ENCODE results near the gene TOR1B.
"Not testable (repeated sequence)": the region's sequence is repeated elsewhere in the genome, so short reads cannot be mapped to it uniquely, and the experiment has no call there.

Gene TOR1B

GRCh38 chr9:129757045-129757444 is 45.9 kb upstream of the TOR1B start:
- no peaks in the 10 kb centered on the region for H3F3A ChIP-seq (ENCODE audit: insufficient read depth)
- H2AFZ ChIP-seq (ENCODE audit: low read depth, low read length, severe bottlenecking), result no peak overlapping the region
- H3K9me2 ChIP-seq (replicated peaks; ENCODE audit: insufficient read depth, low read length), result no peaks in the 10 kb centered on the region
- no peaks in the 10 kb centered on the region for H3K27me3 ChIP-seq (ENCODE audit: low read length)
- no peaks in the 10 kb centered on the region for H3K9me3 ChIP-seq (ENCODE audit: insufficient read depth, low read length)
- H3K4me2 ChIP-seq (ENCODE audit: low read depth, low read length, poor library complexity, severe bottlenecking), result no peak overlapping the region
- H3K27ac ChIP-seq (ENCODE audit: low read depth, low read length), result no peak overlapping the region
- TF ChIP-seq EZH2phosphoT487 (conservative IDR thresholded peaks at IDR 0.05; ENCODE audit: low read length), result no peak
- no peak for TF ChIP-seq CTCF (IDR thresholded peaks at IDR 0.05; ENCODE audit: insufficient read depth, low read length, poor library complexity, severe bottlenecking)
- no peaks in the 10 kb centered on the region for H4K20me1 ChIP-seq (ENCODE audit: low read depth, low read length)
- H3K36me3 ChIP-seq (ENCODE audit: low read length), result no peaks in the 10 kb centered on the region
- H3K9ac ChIP-seq (ENCODE audit: low read length), result no peak overlapping the region
- H3K79me2 ChIP-seq (ENCODE audit: insufficient read depth, low read length), result no peaks in the 10 kb centered on the region
- no peak overlapping the region for H3K4me3 ChIP-seq (ENCODE audit: insufficient read depth, low read length, poor library complexity, severe bottlenecking)

GRCh38 chr9:129759319-129759718 is 43.7 kb upstream of the TOR1B start:
- no peak for TF ChIP-seq EZH2phosphoT487 (conservative IDR thresholded peaks at IDR 0.05; ENCODE audit: low read length)
- TF ChIP-seq CTCF (IDR thresholded peaks at IDR 0.05; ENCODE audit: insufficient read depth, low read length, poor library complexity, severe bottlenecking), result no peak
- Histone ChIP-seq H3K27me3 (ENCODE audit: low read length) (no peaks in the 10 kb centered on the region), H4K20me1 (ENCODE audit: low read depth, low read length) (no peaks in the 10 kb centered on the region), H3K4me2 (ENCODE audit: low read depth, low read length, poor library complexity, severe bottlenecking) (no peak overlapping the region), H3K9me3 (ENCODE audit: insufficient read depth, low read length) (no peaks in the 10 kb centered on the region), H3K9ac (ENCODE audit: low read length) (no peak overlapping the region), H3K36me3 (ENCODE audit: low read length) (no peaks in the 10 kb centered on the region), H3F3A (ENCODE audit: insufficient read depth) (no peaks in the 10 kb centered on the region), H2AFZ (ENCODE audit: low read depth, low read length, severe bottlenecking) (no peak overlapping the region), H3K79me2 (ENCODE audit: insufficient read depth, low read length) (no peaks in the 10 kb centered on the region), H3K9me2 (replicated peaks; ENCODE audit: insufficient read depth, low read length) (no peaks in the 10 kb centered on the region), H3K27ac (ENCODE audit: low read depth, low read length) (no peak overlapping the region), H3K4me3 (ENCODE audit: insufficient read depth, low read length, poor library complexity, severe bottlenecking) (no peak overlapping the region)

- no peaks in the 10 kb centered on the region for H3K36me3 ChIP-seq (ENCODE audit: low read length)
- H3K4me3 ChIP-seq (ENCODE audit: insufficient read depth, low read length, poor library complexity, severe bottlenecking), result no peak overlapping the region
- TF ChIP-seq CTCF (IDR thresholded peaks at IDR 0.05; ENCODE audit: insufficient read depth, low read length, poor library complexity, severe bottlenecking), result no peak
- no peak for TF ChIP-seq EZH2phosphoT487 (conservative IDR thresholded peaks at IDR 0.05; ENCODE audit: low read length)
- H3K9me3 ChIP-seq (ENCODE audit: insufficient read depth, low read length), result no peaks in the 10 kb centered on the region
- no peak overlapping the region for H3K4me2 ChIP-seq (ENCODE audit: low read depth, low read length, poor library complexity, severe bottlenecking)
- no peak overlapping the region for H3K27ac ChIP-seq (ENCODE audit: low read depth, low read length)
- no peak overlapping the region for H2AFZ ChIP-seq (ENCODE audit: low read depth, low read length, severe bottlenecking)
- no peaks in the 10 kb centered on the region for H3K79me2 ChIP-seq (ENCODE audit: insufficient read depth, low read length)
- no peaks in the 10 kb centered on the region for H3F3A ChIP-seq (ENCODE audit: insufficient read depth)
- H3K27me3 ChIP-seq (ENCODE audit: low read length), result no peaks in the 10 kb centered on the region
- H3K9me2 ChIP-seq (replicated peaks; ENCODE audit: insufficient read depth, low read length), result no peaks in the 10 kb centered on the region
- no peak overlapping the region for H3K9ac ChIP-seq (ENCODE audit: low read length)
- H4K20me1 ChIP-seq (ENCODE audit: low read depth, low read length), result no peaks in the 10 kb centered on the region
Observed at GRCh38 chr9:129759804-129760502, 43.0 kb upstream of the TOR1B start.

- H3K36me3 ChIP-seq (ENCODE audit: low read length); H3K9ac ChIP-seq (ENCODE audit: low read length); H3K4me2 ChIP-seq (ENCODE audit: low read depth, low read length, poor library complexity, severe bottlenecking); H3K4me3 ChIP-seq (ENCODE audit: insufficient read depth, low read length, poor library complexity, severe bottlenecking); H3K9me3 ChIP-seq (ENCODE audit: insufficient read depth, low read length); H3K9me2 ChIP-seq (replicated peaks; ENCODE audit: insufficient read depth, low read length); H3K27ac ChIP-seq (ENCODE audit: low read depth, low read length); H3F3A ChIP-seq (ENCODE audit: insufficient read depth); H3K79me2 ChIP-seq (ENCODE audit: insufficient read depth, low read length); H4K20me1 ChIP-seq (ENCODE audit: low read depth, low read length); H3K27me3 ChIP-seq (ENCODE audit: low read length); H2AFZ ChIP-seq (ENCODE audit: low read depth, low read length, severe bottlenecking): not testable (repeated sequence)
Observed at GRCh38 chr9:129760784-129761183, 42.2 kb upstream of the TOR1B start.
